ENCODE results near the gene DENND2C. TPM values are rescaled to one million over a fixed set of nuclear protein-coding genes. Genes with fewer than 3 reads are reported as not detected.

Gene DENND2C
- total RNA-seq, 2 experiments from 2014 or later = 0.47 to 0.93 TPM

DNA sequence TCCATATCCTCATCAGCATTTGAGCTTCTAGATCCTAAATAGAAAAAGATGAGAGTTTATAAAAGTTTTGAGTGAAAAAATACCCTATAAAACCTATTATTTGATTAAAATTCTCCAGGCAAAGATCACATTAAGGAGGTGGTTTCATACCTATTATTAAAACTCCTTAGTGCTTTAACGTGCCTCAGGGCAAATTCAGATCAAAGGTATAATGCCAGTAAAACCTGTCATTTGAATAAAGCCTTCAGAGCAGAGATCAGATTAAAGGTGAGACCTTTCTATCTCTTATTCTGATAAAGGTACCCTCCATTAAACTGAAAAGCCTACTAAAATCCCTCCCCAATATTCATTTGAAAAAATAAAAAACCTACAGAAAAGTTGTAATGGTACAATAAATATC lies 124.5 kb downstream of the DENND2C start:
- Histone ChIP-seq H3K27ac (ENCODE audit: low read depth, low read length, poor library complexity, severe bottlenecking) (no peak overlapping the region), H3K9me2 (ENCODE audit: insufficient read depth, low read length) (no peaks in the 10 kb centered on the region), H3K79me2 (ENCODE audit: insufficient read depth, low read depth, low read length) (no peaks in the 10 kb centered on the region), H3K4me3 (ENCODE audit: low read depth, low read length, poor library complexity, severe bottlenecking) (no peak overlapping the region), H3K36me3 (ENCODE audit: insufficient read depth, low read length) (no peaks in the 10 kb centered on the region), H2AFZ (ENCODE audit: low read length) (no peak overlapping the region), H3K4me2 (ENCODE audit: low read length) (no peak overlapping the region), H4K20me1 (ENCODE audit: insufficient read depth, low read length) (no peaks in the 10 kb centered on the region), H3K9me3 (ENCODE audit: low read length) (no peaks in the 10 kb centered on the region), H3K4me1 (ENCODE audit: insufficient read depth, low read length, poor library complexity, severe bottlenecking) (no peaks in the 10 kb centered on the region)
- intact Hi-C loops (cut with micrococcal nuclease; ENCODE audit: unreplicated experiment) = no loop called here
- POLR2A ChIA-PET = no interaction called here
- TF ChIP-seq EZH2phosphoT487 (IDR thresholded peaks at IDR 0.05; ENCODE audit: borderline replicate concordance, low read depth, low read length) = no peak
- TF ChIP-seq, protein P1, sequence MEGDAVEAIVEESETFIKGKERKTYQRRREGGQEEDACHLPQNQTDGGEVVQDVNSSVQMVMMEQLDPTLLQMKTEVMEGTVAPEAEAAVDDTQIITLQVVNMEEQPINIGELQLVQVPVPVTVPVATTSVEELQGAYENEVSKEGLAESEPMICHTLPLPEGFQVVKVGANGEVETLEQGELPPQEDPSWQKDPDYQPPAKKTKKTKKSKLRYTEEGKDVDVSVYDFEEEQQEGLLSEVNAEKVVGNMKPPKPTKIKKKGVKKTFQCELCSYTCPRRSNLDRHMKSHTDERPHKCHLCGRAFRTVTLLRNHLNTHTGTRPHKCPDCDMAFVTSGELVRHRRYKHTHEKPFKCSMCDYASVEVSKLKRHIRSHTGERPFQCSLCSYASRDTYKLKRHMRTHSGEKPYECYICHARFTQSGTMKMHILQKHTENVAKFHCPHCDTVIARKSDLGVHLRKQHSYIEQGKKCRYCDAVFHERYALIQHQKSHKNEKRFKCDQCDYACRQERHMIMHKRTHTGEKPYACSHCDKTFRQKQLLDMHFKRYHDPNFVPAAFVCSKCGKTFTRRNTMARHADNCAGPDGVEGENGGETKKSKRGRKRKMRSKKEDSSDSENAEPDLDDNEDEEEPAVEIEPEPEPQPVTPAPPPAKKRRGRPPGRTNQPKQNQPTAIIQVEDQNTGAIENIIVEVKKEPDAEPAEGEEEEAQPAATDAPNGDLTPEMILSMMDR (conservative IDR thresholded peaks at IDR 0.05; ENCODE audit: low read length) = no peak
- BruUV-seq (replicated peaks) = no TSS peak
- DNase-seq (ENCODE audit: low spot score) = no peak
- CTCF ChIA-PET (ENCODE audit: unreplicated experiment) = no interaction called here

DNA sequence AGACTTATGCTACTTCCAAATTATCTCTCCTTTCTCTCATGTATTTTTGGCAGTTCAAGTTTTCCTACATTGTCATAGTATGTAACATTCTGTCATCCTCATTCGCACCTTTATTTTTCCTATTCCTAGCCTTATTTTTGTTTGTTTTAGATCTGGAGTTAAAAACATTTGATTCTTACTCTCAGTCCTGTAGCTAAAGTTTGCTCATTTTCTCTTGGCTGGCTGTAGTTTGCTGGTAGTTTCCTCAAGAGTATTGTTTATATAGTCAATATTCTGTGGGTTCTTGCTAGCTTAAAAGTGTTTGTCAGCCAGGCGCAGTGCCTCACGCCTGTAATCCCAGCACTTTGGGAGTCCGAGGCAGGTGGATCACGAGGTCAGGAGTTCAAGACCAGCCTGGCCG lies 129.0 kb downstream of the DENND2C start:
- ChIA-PET POLR2A (no interaction called here), CTCF (ENCODE audit: unreplicated experiment) (interaction anchor here (0.5 kb wide), 1 partner anchor 18 kb away, joined by 3 read pairs; no protein-coding TSS in a partner anchor)
- BruUV-seq (replicated peaks) = no TSS peak
- no peaks in the 10 kb centered on the region for H3K79me2 ChIP-seq (ENCODE audit: insufficient read depth, low read depth, low read length)
- H3K4me3 ChIP-seq (ENCODE audit: low read depth, low read length, poor library complexity, severe bottlenecking) = no peak overlapping the region
- no peak for TF ChIP-seq EZH2phosphoT487 (IDR thresholded peaks at IDR 0.05; ENCODE audit: borderline replicate concordance, low read depth, low read length)
- TF ChIP-seq, protein P1 (conservative IDR thresholded peaks at IDR 0.05; ENCODE audit: low read length) = no peak
- no peaks in the 10 kb centered on the region for H3K36me3 ChIP-seq (ENCODE audit: insufficient read depth, low read length)
- no peak overlapping the region for H3K4me2 ChIP-seq (ENCODE audit: low read length)
- H3K27ac ChIP-seq (ENCODE audit: low read depth, low read length, poor library complexity, severe bottlenecking) = no peak overlapping the region
- H3K9me3 ChIP-seq (ENCODE audit: low read length) = no peaks in the 10 kb centered on the region
- DNase-seq (ENCODE audit: low spot score) = no peak
- H2AFZ ChIP-seq (ENCODE audit: low read length) = no peak overlapping the region
- H3K4me1 ChIP-seq (ENCODE audit: insufficient read depth, low read length, poor library complexity, severe bottlenecking) = no peaks in the 10 kb centered on the region
- intact Hi-C loops (cut with micrococcal nuclease; ENCODE audit: unreplicated experiment) = no loop called here
- H3K9me2 ChIP-seq (ENCODE audit: insufficient read depth, low read length) = no peaks in the 10 kb centered on the region
- no peaks in the 10 kb centered on the region for H4K20me1 ChIP-seq (ENCODE audit: insufficient read depth, low read length)

DNA sequence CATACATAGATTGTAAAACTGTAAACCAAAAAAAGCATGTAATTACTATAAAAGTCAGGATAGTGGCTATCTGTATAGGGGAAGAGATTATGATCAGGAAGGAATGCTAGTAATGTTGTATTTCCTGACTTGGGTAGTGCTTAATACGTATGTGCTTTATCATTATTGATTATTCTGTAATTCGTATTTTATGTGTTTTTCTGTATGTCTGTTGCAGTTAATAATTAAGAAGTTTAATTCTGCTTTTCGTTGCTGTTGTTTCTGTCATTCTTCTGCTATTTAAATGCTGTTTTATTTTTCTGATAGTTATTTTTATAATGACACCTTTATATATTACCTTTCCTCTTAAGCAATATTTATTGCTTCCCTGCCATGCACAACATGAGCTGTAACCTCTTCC lies 129.6 kb downstream of the DENND2C start:
- POLR2A ChIA-PET = no interaction called here
- Histone ChIP-seq H3K9me3 (ENCODE audit: low read length) (no peaks in the 10 kb centered on the region), H3K4me2 (ENCODE audit: low read length) (no peak overlapping the region), H3K36me3 (ENCODE audit: insufficient read depth, low read length) (no peaks in the 10 kb centered on the region), H3K4me1 (ENCODE audit: insufficient read depth, low read length, poor library complexity, severe bottlenecking) (no peaks in the 10 kb centered on the region), H2AFZ (ENCODE audit: low read length) (no peak overlapping the region), H3K9me2 (ENCODE audit: insufficient read depth, low read length) (no peaks in the 10 kb centered on the region), H3K27ac (ENCODE audit: low read depth, low read length, poor library complexity, severe bottlenecking) (no peak overlapping the region), H3K4me3 (ENCODE audit: low read depth, low read length, poor library complexity, severe bottlenecking) (no peak overlapping the region), H4K20me1 (ENCODE audit: insufficient read depth, low read length) (no peaks in the 10 kb centered on the region), H3K79me2 (ENCODE audit: insufficient read depth, low read depth, low read length) (no peaks in the 10 kb centered on the region)
- intact Hi-C loops (cut with micrococcal nuclease; ENCODE audit: unreplicated experiment) = no loop called here
- DNase-seq (ENCODE audit: low spot score) = no peak
- TF ChIP-seq, protein P1 (conservative IDR thresholded peaks at IDR 0.05; ENCODE audit: low read length) = no peak
- no peak for TF ChIP-seq EZH2phosphoT487 (IDR thresholded peaks at IDR 0.05; ENCODE audit: borderline replicate concordance, low read depth, low read length)
- no TSS peak for BruUV-seq (replicated peaks)
- CTCF ChIA-PET (ENCODE audit: unreplicated experiment) = interaction anchor here (0.5 kb wide), 1 partner anchor 19 kb away, joined by 3 read pairs; no protein-coding TSS in a partner anchor

All from OCI-LY7 (cell line).